ENCODE results near the gene POLR3F.
"Not testable (repeated sequence)": the region's sequence is repeated elsewhere in the genome, so short reads cannot be mapped to it uniquely, and the experiment has no call there.

The POLR3F gene, protein sequence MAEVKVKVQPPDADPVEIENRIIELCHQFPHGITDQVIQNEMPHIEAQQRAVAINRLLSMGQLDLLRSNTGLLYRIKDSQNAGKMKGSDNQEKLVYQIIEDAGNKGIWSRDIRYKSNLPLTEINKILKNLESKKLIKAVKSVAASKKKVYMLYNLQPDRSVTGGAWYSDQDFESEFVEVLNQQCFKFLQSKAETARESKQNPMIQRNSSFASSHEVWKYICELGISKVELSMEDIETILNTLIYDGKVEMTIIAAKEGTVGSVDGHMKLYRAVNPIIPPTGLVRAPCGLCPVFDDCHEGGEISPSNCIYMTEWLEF

DNA sequence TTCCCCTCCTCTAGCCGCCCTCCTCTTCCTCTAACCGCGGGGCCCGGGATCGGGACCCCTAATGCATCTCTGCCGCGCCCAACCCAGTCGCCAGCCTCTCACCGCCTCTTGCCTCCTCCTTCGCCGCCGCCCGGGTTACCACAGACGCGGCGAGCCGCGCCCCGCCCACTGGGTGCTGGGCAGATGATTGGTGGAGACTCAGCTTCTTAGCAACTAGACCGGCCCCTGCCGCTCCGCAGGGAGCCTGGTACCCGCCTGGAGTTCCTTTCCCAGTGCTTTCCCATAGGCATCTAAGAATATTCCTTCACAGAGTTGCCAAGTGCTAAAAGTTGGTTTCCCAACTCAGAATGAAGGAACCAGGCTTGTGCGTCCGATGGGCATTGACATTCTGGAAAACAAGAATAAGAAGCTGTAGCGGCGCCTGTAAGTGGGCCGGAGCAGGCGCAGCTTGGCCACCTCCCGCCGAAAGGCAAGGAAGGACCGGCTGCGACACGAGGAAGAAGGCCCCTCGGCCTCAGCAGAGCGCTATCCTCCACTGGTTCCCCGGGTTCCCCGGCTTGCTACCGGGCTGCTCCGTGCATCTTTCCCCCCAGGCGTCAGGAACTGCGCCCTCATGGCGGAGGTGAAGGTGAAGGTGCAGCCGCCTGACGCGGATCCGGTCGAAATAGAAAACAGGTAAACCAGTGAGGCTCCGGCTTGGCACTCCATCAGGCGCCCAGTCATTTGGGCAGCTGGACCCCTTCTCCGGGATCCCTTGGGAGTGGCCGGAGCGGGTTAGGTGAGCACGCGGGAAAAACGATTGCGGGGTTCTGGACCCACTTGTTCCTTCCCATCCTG, at the start of gene POLR3F, which contains the start of gene DZANK1:
Gene POLR3F (plus strand): TSS at position 497 of the 837 bp plus-strand sequence. CDS start 117 bp downstream, at position 614.
Gene DZANK1 (minus strand): TSS at position 137 of the 837 bp plus-strand sequence. CDS start 1,672 bp downstream, outside the sequence.
- peak; percentile 81 to 94 (median 85) for DNase-seq (ENCODE audit: low read depth in 4 of 4, low spot score in 1 of 4)

DNA sequence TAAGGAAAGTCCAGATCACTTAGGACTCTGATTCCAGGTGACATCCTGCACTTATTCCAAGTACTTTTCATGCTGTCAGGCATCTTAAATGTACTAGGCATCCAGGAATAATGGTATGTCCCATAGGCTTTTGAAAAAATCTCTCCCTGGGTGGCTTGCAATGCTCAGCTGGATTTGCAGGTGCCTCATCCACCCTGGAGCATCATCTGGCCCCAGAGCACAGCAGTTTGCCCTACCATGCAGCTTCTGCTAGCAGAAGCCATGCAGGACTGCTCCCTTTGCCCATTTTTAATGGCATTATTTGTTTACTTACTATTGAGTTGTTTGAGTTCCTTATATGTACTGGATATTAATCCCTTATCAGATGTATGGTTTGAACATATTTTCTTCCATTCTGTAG, 45.6 kb upstream of the POLR3F start:
- DNase-seq (ENCODE audit: low read depth in 4 of 4, low spot score in 1 of 4): no peak

DNA sequence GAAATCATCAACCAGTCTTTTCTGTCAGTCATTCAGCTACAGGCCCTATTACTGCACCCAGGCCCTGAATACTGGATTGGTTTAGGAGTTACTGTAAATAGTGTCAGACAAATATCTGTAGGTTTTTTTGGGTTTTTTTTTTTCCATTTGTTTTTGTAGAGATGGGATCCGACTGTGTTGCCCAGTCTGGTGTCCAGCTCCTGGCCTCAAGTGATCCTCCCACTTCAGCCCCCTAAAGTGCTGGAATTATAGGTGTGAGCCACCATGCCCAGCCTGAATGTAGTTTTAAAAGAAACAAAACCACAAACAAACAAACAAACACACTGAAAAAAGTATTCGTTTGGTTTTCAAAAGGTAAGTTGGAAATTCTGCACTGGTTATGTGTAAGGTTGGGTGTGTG, 40.0 kb upstream of the POLR3F start:
- no peak for DNase-seq (ENCODE audit: low read depth in 4 of 4, low spot score in 1 of 4)

DNA sequence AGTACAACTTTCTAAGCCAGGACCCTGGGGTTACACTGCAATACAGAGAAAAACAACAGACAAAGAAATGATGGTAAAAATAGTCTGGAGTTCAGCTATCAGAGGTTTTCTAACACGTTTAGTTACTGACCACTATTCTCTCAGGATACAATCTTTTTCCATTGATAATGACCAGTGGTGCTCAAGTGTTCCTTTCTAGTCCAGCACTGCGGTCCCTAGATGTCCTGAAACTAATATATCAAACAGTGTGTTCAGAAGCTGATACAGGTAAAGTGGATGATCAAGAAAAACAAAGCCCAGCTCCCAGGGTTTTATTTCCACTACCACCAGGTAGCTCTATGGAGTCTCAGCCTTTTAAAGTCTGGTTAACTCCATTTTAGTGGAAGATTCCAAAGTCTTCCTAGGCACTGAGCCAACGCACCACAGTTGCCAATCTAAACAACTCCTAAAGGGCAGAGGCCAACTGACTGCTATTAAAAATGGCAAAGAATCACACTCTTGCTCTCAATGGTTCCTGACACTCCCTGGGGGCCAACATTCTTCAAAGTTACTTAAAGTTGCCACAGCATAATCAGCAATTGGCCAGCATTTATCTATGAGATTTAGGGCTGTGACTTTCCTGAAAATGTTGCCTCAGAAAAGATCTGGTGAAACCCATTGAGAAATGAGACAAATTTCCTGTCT, 38.6 kb upstream of the POLR3F start:
- DNase-seq (ENCODE audit: low read depth in 4 of 4, low spot score in 1 of 4): no peak

DNA sequence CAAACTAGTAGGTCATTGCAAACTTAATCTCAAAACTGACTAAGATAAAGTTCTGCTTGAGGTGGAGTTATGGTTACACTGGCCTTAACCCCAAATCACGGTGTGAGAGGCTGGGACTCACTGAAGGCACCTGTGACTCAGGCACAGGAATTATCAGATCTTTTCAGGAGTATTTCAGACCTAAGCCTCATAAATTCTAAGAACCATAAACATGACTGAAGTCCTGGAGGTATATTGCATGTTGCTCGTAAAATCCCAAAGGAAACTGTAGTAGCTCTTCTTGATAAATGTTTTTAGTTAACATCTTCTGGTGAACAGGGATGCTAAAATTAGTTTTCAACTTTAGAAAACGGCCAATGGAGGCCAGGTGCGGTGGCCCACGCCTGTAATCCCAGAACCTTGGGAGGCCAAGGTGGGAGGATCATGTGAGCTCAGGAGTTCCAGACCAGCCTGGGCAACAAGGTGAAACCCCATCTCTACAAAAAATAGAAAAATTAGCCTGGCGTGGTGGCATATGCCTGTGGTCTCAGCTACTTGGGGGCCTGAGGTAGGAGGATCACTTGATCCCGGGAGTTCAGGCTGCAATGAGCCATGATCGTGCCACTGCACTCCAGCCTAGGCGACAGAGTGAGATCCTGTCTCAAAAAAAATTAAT, 36.9 kb upstream of the POLR3F start:
- no peak for DNase-seq (ENCODE audit: low read depth in 4 of 4, low spot score in 1 of 4)

DNA sequence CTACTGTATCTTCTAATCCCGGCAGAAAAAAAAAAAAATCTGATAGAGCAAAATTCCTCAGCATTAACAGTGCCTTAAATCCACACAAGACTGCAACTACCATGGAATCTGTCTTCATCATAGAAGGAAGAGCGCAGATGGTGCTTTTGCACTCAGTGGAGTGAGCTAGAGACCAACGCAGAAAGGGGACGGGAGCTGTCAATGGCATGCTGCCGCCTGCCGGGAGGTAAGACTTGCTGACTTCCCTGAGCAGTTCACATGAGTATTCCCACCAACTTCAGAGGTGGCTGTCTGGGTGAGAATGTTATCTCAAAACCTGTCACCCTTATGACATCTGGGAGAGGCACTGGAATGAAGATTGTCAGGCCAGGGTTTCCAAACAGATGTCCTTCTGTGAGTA, 36.0 kb upstream of the POLR3F start:
- no peak for DNase-seq (ENCODE audit: low read depth in 4 of 4, low spot score in 1 of 4)

DNA sequence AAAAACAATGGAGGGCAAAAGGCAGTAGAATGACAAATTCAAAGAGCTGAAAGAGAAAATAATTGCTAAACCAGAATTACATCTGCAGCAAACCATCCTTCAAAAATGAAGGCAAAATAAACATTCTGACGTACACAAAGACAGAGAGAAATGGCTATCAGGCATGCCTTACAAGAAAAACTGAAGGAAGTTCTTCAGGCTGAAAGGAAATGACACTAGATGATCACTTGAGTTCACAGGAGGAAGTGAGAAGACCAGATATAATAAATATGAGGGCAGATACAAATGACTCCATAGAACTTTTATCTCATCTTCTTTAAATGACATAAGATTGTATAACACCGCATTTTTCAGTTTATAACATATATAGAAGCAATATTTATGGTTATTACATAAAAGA, 30.3 kb upstream of the POLR3F start:
- DNase-seq (ENCODE audit: low read depth in 4 of 4, low spot score in 1 of 4): no peak

DNA sequence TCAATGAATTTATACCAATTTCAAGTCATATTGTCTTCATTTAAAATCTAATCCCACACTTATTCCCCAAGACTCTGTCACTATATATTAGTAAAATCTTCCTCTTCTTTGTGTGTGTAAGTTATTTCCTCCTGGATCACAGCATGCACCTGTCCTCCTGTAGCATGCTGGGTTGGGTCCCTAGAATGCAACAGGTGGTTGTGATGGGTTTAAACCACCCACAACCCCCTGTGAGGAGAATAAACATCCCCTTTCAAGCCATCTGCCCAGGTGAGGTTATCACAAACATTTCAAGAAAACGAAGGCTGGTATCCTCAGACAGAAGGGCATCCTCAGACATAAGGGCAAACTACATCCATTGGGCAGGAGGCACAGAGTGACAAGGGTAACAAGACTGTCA, 26.8 kb upstream of the POLR3F start:
- no peak for DNase-seq (ENCODE audit: low read depth in 4 of 4, low spot score in 1 of 4)

DNA sequence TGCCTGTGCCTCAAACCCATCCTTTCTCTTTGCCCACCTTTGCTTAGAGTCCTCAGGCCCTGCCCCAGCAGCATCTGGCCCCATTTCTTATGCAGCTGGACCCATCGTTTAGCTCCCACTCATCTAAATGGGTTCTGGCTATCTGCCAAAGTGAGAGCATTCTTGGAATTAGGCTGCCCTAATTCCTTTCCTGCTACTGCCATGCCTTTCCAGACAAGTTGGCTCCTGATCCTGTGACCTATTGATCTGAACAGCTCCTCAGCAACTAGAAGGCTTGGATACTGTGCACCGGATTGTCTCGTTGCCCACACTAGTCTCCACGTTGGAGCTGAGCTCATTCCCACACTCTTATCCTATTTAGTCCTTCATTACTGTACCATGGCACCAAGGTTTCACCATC, 23.3 kb upstream of the POLR3F start:
- no peak for DNase-seq (ENCODE audit: low read depth in 4 of 4, low spot score in 1 of 4)

DNA sequence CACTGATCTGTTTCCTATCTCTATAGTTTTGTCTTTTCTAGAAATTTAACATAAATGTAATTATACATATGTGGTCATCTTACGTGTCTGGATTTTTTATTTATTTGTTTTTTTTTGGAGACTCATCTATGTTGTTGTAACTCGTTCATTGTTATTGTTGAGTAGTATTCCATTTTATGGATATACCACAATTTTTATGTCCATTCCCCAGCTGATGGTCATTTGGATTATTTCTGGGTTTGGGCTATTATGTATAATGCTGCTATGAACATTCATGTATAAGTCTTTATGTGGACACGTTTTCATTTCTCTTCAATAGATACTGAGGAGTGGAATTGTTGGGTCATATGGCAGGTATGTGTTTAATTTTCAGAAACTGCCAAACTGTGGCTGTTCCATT, 10.6 kb upstream of the POLR3F start:
- no peak for DNase-seq (ENCODE audit: low read depth in 4 of 4, low spot score in 1 of 4)

DNA sequence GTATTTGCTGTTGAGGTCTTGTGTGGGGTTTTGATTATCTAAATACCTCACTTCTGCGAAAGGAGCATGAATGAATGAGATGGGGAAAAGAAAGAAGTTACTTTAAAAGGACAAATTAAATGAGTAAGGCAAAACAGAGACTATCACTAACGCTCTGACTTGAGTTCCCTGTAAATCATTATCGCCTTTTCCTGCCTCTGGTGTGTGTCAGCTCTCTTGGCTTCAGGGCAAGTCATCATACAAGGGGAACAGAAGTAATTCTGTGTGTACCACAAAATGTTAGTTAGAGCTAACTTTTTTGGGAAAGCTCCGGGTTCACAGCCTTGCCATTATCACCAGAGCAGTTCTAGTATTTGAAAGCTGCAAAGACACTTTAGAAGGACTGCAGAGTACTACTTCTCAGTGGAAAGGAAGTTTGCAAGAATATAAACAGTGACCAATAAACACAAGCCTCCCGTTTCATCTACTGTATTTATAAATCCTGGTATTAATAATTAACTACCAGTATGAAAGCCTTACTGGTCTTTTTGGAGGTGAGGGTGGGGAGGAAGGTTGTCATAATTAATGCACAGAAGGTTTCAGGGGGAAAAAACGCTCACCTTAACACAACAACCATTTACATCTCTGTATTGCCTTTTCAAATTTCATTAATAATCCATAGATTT, 1.5 kb upstream of the POLR3F start:
- no peak for DNase-seq (ENCODE audit: low read depth in 4 of 4, low spot score in 1 of 4)

DNA sequence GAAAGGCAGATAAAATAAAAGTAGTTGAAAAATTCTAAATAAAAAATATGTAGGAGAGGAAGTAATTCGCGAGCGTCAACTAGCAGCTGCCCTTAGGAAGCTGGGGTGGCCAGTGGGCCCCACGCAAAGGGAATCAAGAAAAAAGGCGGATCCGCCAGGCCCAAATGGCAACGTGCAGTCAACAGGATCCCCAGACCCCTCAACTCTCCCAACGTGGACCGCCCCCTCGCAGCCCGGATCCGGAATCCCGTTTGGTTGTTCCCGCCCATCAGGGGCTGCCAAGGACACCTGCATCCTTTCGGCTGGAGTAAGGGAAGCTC, 656 bp upstream of the POLR3F start:
- DNase-seq (ENCODE audit: low read depth in 4 of 4, low spot score in 1 of 4): no peak

DNA sequence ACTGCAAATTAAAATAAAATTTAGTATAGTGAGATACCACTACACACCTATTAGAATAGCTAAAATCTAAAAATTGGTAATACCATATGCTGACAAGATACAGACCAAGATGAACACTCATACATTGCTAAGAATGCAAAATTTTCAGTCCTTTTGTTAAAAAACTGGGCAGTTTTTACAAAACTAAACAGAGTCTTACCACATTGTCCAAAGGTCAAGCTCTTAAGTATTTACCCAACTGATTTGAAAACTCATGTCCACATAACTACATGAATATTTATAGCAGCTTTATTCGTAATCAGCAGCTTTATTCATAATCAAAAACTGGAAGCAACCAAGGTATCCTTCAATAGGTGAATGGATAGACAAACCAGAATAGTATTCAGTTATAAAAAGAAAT, 10.0 kb downstream of the POLR3F start:
- no peak for DNase-seq (ENCODE audit: low read depth in 4 of 4, low spot score in 1 of 4)

DNA sequence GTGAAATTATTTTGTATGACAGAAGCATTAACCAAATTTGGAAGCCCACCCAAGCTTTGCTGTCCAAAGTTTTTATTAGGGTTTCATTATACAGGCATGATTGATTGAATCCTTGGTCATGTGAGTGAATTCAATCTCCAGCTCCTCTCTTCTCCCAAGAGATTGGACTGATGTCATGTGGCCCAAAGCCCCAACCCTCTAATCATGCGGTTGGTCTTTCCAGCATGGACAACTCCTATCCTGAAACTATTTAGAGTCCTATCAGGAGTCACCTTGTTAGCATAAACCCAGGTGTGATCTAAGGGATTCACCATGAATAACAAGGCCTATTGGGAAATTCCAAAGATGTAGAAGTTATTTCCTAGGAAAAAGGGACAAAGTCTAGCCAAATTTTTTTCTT, 10.6 kb downstream of the POLR3F start:
- DNase-seq (ENCODE audit: low read depth in 4 of 4, low spot score in 1 of 4): no peak

DNA sequence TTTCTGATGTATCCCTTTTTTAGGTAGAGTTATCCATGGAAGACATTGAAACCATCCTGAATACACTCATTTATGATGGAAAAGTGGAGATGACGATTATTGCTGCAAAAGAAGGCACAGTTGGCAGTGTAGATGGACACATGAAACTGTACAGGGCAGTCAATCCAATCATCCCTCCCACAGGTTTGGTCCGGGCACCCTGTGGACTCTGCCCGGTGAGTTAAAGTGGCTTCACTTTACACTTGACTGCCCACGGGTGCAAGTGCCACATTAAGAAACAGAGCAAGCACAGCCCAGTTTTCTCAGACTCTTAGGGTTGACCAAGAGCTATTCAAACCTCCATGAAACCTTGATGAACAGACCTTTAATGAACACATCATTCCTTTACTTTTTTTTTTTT, 14.4 kb downstream of the POLR3F start:
- no peak for DNase-seq (ENCODE audit: low read depth in 4 of 4, low spot score in 1 of 4)

DNA sequence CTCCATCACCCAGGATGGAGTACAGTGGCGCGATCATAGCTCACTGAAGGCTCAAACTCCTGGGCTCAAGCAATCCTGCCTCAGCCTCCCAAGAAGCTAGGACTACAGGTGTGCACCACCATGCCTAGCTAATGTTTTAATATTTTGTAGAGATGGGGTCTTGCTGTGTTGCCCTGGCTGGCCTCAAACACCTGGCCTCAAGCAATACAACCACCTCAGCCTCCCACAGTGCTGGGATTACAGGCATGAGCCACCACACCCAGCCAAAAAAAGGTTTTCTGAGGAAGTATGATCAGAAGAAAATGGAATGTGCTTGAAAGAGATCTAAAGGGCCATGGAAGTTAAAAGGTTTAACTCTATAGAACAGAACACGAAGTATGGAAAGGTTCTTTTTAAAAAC, 21.1 kb downstream of the POLR3F start:
- no peak for DNase-seq (ENCODE audit: low read depth in 4 of 4, low spot score in 1 of 4)

DNA sequence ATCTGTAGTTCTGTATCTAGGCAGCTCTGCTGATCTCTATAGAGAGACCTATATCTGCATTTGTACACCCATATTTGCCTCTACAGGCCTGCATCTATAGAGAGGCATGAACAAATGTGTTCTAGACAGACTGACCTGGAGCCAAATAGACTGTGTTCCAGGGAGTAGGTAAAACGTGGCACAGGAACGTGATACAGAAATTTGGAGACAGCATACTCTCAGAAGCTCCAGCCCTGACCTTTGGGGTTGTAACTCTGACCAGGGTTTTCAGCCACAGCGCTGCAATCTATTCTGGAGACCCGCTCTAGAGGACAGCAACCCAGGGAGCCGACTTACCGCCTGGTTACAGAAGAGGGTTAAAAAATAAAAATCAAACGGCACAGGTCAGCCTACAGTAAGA, 28.9 kb downstream of the POLR3F start:
- DNase-seq (ENCODE audit: low read depth in 4 of 4, low spot score in 1 of 4): no peak

DNA sequence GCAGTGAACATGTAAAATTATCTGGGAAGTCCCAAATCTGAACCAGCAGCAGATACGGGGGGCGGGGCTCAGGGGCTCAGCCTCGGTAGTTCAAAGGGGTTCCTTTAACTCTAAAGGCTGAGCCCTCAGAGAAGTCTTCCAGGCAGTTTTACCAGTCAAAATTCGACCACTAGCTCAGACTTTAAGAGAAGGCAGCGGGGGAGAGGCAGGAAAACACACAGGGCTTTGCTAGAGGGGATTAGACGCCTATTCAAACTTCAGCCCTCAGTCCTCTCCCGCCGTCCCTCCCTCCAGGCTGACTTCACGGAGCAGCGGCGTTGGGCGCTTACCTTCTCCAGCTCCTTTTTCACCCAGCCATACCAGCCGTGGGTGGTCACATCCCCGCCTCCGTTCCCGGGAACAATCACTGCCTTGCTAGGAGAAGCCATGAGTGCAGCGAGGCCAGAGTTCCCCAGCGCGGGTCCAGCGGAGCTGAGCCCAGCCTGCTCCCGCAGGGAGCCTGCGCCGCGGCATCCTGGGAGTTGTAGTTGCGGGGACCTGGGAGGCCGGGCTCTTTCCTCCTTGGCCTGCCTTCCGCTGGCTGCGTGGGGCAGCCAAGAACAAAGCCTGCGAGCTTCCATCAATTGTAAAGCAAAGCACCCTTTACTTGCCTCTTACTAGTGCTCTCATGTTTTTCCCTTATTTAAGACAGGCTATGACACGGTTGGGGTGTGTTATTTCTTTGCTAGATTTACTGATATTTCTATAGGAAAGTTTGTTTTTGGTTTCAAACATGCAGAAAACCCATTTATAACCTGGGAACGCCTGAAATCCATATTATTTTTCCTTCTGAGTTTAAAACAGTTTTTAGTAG, 29.8 kb downstream of the POLR3F start, which contains the start of gene RBBP9:
Gene RBBP9 (minus strand): TSS at position 486 of the 853 bp plus-strand sequence. CDS start 58 bp downstream, at position 428.
- DNase-seq (ENCODE audit: low read depth in 4 of 4, low spot score in 1 of 4): peak; percentile 45 to 75 (median 64)

DNA sequence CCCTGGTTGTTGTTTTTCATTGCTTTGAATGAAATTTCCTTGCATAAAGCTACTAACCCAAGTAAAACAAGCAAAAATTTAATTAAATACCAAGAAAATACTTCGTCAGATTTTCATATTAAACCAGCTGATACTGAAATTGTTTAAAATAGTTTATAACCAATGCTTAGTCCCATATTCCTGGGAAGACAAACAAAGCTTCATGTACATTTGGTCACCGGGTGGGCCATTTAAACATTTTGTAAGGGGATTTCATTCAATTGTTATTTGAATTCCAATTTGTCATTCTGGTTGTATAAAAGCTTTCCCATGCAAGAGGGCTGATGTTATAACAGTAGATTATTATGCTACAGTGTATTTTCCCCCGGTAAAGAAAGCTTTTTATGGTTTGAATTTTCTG, 30.4 kb downstream of the POLR3F start:
- no peak for DNase-seq (ENCODE audit: low read depth in 4 of 4, low spot score in 1 of 4)

DNA sequence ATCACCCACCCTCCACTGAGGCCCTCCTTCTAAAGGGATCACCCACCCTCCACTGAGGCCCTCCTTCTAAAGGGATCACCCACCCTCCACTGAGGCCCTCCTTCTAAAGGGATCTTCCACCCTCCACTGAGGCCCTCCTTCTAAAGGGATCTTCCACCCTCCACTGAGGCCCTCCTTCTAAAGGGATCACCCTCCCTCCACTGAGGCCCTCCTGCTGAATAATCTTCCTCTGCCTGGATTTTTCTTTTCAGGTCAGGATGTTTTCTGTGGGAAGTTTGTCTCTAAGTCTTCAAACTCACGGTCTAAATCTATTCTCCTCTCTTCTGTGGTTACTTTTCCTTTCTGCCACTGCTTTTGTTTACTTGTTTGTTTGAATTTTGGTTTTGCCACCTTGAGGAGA, 34.5 kb downstream of the POLR3F start:
- not testable (repeated sequence) for DNase-seq (ENCODE audit: low read depth in 4 of 4, low spot score in 1 of 4)

All from stimulated activated CD4-positive, alpha-beta T cell treated with anti-CD3 and anti-CD28 coated beads, Interleukin-1b, Interleukin-23, amount 100 ng/mL, for 24 hours (primary cell).